B cell (primary cell): ENCODE measurements around the gene CARD9. TPM values are rescaled to one million over a fixed set of nuclear protein-coding genes. Genes with fewer than 3 reads are reported as not detected.

ENCODE experiments used
- ATAC-seq: fragments of 200-7000 bp; cut with Tn5 transposase; one replicate; pipeline ENCODE4 v1.10.0; 2021; ENCODE audit warnings: low read depth, mild to moderate bottlenecking, moderate number of reproducible peaks, moderate library complexity
- CTCF ChIA-PET: fragments of 350-600 bp; sonication (Branson Sonifier 250); formaldehyde crosslinking; loops from one replicate; lab custom pipeline; 2021; ENCODE audit warnings: antibody characterized with exemption, inconsistent platforms; lab: Charles Lee
- POLR2A ChIA-PET: fragments of 350-600 bp; sonication (Branson Sonifier 250); formaldehyde crosslinking; loops from one replicate; lab custom pipeline; 2021; ENCODE audit warnings: antibody characterized with exemption; lab: Charles Lee
- DNase-seq: peaks from one replicate; pipeline ENCODE4 v3.0.0; 2013
- H2AFZ ChIP-seq: 2 replicates; pipeline ENCODE4 v1.6.1; 2012; ENCODE audit warnings: mild to moderate bottlenecking, low read depth, low read length; ENCODE audit not compliant: insufficient read depth, poor library complexity, severe bottlenecking
- H3K27ac ChIP-seq, 2 donors: 1 replicate in 1 of 2; 2 replicates in 1 of 2; pipeline ENCODE4 v1.5.1; 2012 to 2013; ENCODE audit warnings: low read length in 2 of 2, mild to moderate bottlenecking in 2 of 2, moderate library complexity in 1 of 2
- H3K27me3 ChIP-seq, 4 experiments: fragments of 200-600 bp in 1 of 4; sonication (generic) in 1 of 4; replicated peaks in 1 of 4; 1 replicate in 2 of 4; 2 replicates in 2 of 4; pipeline versions ENCODE4 v1.6.1 to v1.7.0; 2013 to 2016; ENCODE audit warnings: low read length in 3 of 4, mild to moderate bottlenecking in 2 of 4, mixed read lengths in 1 of 4, moderate library complexity in 1 of 4; ENCODE audit not compliant: insufficient read depth in 4 of 4, control insufficient read depth in 3 of 4; ENCODE audit errors: control extremely low read depth in 1 of 4
- H3K36me3 ChIP-seq, 2 experiments: replicated peaks in 1 of 2; 1 replicate in 1 of 2; 2 replicates in 1 of 2; pipeline versions ENCODE4 v1.6.1 to v1.7.1; 2013; ENCODE audit warnings: low read length in 1 of 2; ENCODE audit not compliant: insufficient read depth in 2 of 2, control insufficient read depth in 1 of 2; ENCODE audit errors: control extremely low read depth in 1 of 2, extremely low read depth in 1 of 2
- H3K4me1 ChIP-seq, 2 donors: fragments of 200-600 bp in 1 of 2; sonication (generic) in 1 of 2; 1 replicate in 1 of 2; 2 replicates in 1 of 2; pipeline versions ENCODE4 v1.5.1 to v1.6.1; 2013 to 2017; ENCODE audit warnings: low read length in 2 of 2; ENCODE audit not compliant: control insufficient read depth in 2 of 2, insufficient read depth in 2 of 2
- H3K4me2 ChIP-seq: replicated peaks from 2 replicates; pipeline ENCODE3; 2012; ENCODE audit warnings: mild to moderate bottlenecking, low read depth, low read length; ENCODE audit not compliant: poor library complexity, severe bottlenecking
- H3K4me3 ChIP-seq, 5 experiments: fragments of 200-600 bp in 1 of 5; sonication (generic) in 1 of 5; 1 replicate in 3 of 5; 2 replicates in 2 of 5; pipeline versions ENCODE4 v1.5.1 to v1.7.0; 2011 to 2016; ENCODE audit warnings: low read length in 4 of 5, mild to moderate bottlenecking in 4 of 5, low read depth in 2 of 5, control low read depth in 1 of 5, moderate library complexity in 1 of 5; ENCODE audit not compliant: insufficient read depth in 1 of 5; ENCODE audit errors: control extremely low read depth in 1 of 5, extremely low read depth in 1 of 5
- H3K79me2 ChIP-seq: fragments of 200-600 bp; sonication (generic); one replicate; pipeline ENCODE4 v1.6.0; 2016; ENCODE audit warnings: low read length; ENCODE audit not compliant: control insufficient read depth, insufficient read depth
- H3K9ac ChIP-seq: fragments of 200-600 bp; sonication (generic); 2 replicates; pipeline ENCODE4 v1.6.1; 2017; ENCODE audit warnings: mild to moderate bottlenecking, low read length, moderate library complexity
- H3K9me3 ChIP-seq, 3 donors: one replicate each; pipeline versions ENCODE4 v1.6.1 to v1.7.1; 2013; ENCODE audit warnings: low read length in 2 of 3; ENCODE audit not compliant: control insufficient read depth in 2 of 3, insufficient read depth in 1 of 3; ENCODE audit errors: control extremely low read depth in 1 of 3
- H4K20me1 ChIP-seq: 2 replicates; pipeline ENCODE4 v1.6.0; 2012; ENCODE audit warnings: mild to moderate bottlenecking, low read length; ENCODE audit not compliant: insufficient read depth, control insufficient read depth, poor library complexity, severe bottlenecking
- H3K27ac Mint-ChIP-seq: one replicate; pipeline ENCODE4 v1.8.0; 2021; ENCODE audit warnings: mixed read lengths
- H3K27me3 Mint-ChIP-seq: one replicate; pipeline ENCODE4 v1.8.0; 2021; ENCODE audit warnings: mixed read lengths
- H3K4me1 Mint-ChIP-seq: one replicate; pipeline ENCODE4 v1.8.0; 2021; ENCODE audit warnings: mixed read lengths
- H3K4me3 Mint-ChIP-seq: one replicate; pipeline ENCODE4 v1.8.0; 2021; ENCODE audit warnings: mixed read lengths
- H3K9me3 Mint-ChIP-seq: one replicate; pipeline ENCODE4 v1.8.0; 2022; ENCODE audit warnings: mixed read lengths; ENCODE audit not compliant: insufficient read depth
- EZH2 ChIP-seq: IDR thresholded peaks from 2 replicates; pipeline ENCODE4 v1.6.1; 2012; ENCODE audit warnings: borderline replicate concordance, low read depth, mild to moderate bottlenecking, moderate library complexity, low read length; ENCODE audit not compliant: insufficient read depth, poor library complexity, severe bottlenecking
- WGBS: methylation state at CpG from one replicate; pipeline ENCODE4 v1.1.5; 2013; ENCODE audit warnings: missing lambda C conversion rate; ENCODE audit not compliant: insufficient coverage; 5-methylcytosine and 5-hydroxymethylcytosine counted together
- intact Hi-C: fragments of 100-400 bp; cut with micrococcal nuclease; formaldehyde crosslinking; loops from one replicate; pipeline ENCODE4 v1.10.0; 2022
- polyA plus RNA-seq: library from polyadenylated mRNA; depleted of rRNA; stranded (reverse); fragments of >200 nt; gene quantifications from 2 replicates; pipeline ENCODE4 v1.2.3, GENCODE V29; 2012
- total RNA-seq, 2 donors: library from RNA; stranded (reverse); fragments of 120-200 nt in 1 of 2; gene quantifications; 1 replicate in 1 of 2; 2 replicates in 1 of 2; pipeline versions ENCODE4 v1.2.3 to v1.2.4, GENCODE V29; 2013 to 2022
- TF ChIP-seq, protein P1 (sequence below): fragments of 200-600 bp; IDR thresholded peaks from one replicate; pipeline ENCODE4 v1.8.0; 2022; ENCODE audit warnings: antibody characterized with exemption, mild to moderate bottlenecking

CARD9 gene
- total and polyA plus RNA-seq, 2 donors (not counting 1 experiment from before 2014, with no cell fraction given) = 0.57 to 1.1 TPM

DNA sequence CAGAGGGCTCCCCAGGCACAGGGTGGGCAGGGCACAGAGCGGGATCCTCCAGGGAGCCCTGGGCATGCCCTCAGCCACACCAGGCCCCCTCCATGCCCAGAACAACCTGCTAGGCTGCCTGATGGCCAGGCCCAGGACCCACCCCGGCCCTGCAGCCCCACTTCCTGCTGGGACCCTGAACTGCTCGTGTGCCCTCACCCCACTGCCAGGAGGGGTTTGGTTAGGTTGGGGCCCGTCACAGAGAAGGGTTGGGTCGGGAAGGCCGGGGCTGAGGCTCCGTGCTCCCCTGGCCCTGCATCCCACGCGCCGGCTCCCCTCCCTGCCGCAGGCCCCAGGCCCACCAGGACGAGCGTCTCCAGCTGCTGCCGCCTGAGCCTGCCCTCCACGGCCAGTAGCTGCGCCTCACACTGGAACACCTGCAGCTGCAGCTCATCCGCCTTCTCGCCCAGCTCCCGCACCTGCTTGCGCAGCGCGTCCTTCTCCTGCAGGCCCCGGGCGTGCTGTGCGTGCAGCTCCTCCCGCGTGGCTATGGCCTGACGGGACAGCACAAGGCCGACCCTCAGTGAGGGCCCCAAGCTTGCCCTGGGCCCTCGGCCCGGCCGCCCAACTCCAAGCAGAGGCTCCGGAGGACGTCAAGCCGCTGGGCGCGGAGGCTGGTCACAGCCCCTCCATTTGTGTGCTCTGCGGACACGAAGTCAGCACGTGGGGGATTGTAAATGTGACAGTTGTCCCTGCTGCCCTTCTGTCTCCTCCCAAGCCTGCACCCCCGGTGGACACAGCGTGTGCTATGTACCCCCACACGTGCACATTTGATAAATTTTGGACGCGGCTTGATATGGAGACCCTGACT, 5.9 kb downstream of the CARD9 start:
- POLR2A ChIA-PET = no interaction called here
- Histone ChIP-seq H3K27me3 (no peaks in the 10 kb centered on the region), H4K20me1 (peaks cover 4% of the 10 kb centered on the region), H3K4me2 (no peak overlapping the region), H2AFZ (no peak overlapping the region), H3K4me3 (no peak overlapping the region), H3K36me3 (no peaks in the 10 kb centered on the region), H3K9me3 (peaks cover 0 to 10% (median 0%) of the 10 kb centered on the region in 3 donors), H3K4me1 (peaks cover 9 to 15% of the 10 kb centered on the region in 2 donors), H3K79me2 (no peaks in the 10 kb centered on the region), H3K27ac (no peak overlapping the region), H3K9ac (no peak overlapping the region)
- 95% methylated on average over 40 of the region's 45 CpGs for WGBS
- H3K27me3 Mint-ChIP-seq = no peaks in the 10 kb centered on the region
- no peak for TF ChIP-seq EZH2
- peaks cover 10% of the 10 kb centered on the region for H3K4me1 Mint-ChIP-seq
- CTCF ChIA-PET = no interaction called here
- H3K27ac Mint-ChIP-seq = no peak overlapping the region
- H3K4me3 Mint-ChIP-seq = no peak overlapping the region
- no peaks in the 10 kb centered on the region for H3K9me3 Mint-ChIP-seq
- intact Hi-C loops = no loop called here
- ATAC-seq = no peak
- DNase-seq = no peak

DNA sequence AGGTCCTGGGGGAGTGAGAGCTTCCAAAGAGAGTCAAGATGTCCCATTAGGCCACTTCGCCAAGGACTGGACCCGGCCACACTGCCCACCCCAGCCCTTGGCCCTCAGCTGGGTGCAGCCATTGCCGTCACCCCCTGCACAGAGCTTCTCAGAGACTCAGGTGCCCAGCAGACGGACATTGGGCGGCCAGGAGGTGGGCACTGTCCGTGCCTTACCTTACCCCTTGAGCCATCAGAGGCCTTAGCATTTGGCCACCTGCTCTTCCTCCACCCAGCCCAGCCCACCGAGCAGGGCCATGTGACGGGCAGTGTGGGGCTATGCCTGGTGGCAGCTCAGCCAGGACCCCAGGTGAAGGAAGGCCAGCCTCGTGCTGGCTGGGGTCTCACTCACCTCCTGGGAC, 6.6 kb downstream of the CARD9 start:
- no peak overlapping the region for H3K27ac Mint-ChIP-seq
- H3K9me3 Mint-ChIP-seq = no peaks in the 10 kb centered on the region
- WGBS = 91% methylated on average over 9 of the region's 9 CpGs
- no peak overlapping the region for H3K27ac ChIP-seq
- intact Hi-C loops = no loop called here
- H4K20me1 ChIP-seq = peaks cover 11% of the 10 kb centered on the region
- H3K9ac ChIP-seq = no peak overlapping the region
- TF ChIP-seq EZH2 = no peak
- TF ChIP-seq, protein P1, sequence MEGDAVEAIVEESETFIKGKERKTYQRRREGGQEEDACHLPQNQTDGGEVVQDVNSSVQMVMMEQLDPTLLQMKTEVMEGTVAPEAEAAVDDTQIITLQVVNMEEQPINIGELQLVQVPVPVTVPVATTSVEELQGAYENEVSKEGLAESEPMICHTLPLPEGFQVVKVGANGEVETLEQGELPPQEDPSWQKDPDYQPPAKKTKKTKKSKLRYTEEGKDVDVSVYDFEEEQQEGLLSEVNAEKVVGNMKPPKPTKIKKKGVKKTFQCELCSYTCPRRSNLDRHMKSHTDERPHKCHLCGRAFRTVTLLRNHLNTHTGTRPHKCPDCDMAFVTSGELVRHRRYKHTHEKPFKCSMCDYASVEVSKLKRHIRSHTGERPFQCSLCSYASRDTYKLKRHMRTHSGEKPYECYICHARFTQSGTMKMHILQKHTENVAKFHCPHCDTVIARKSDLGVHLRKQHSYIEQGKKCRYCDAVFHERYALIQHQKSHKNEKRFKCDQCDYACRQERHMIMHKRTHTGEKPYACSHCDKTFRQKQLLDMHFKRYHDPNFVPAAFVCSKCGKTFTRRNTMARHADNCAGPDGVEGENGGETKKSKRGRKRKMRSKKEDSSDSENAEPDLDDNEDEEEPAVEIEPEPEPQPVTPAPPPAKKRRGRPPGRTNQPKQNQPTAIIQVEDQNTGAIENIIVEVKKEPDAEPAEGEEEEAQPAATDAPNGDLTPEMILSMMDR = no peak
- peaks cover 0 to 10% (median 0%) of the 10 kb centered on the region in 3 donors for H3K9me3 ChIP-seq
- ChIA-PET CTCF (no interaction called here), POLR2A (interaction anchor here (0.6 kb wide), 1 partner anchor 265 kb away, joined by 3 read pairs; no protein-coding TSS in a partner anchor)
- peaks cover 10% of the 10 kb centered on the region for H3K4me1 Mint-ChIP-seq
- H3K27me3 ChIP-seq = no peaks in the 10 kb centered on the region
- peaks cover 5 to 10% of the 10 kb centered on the region in 2 donors for H3K4me1 ChIP-seq
- no peak overlapping the region for H3K4me3 Mint-ChIP-seq
- no peak overlapping the region for H2AFZ ChIP-seq
- no peak overlapping the region for H3K4me2 ChIP-seq
- DNase-seq (no peak), ATAC-seq (no peak)
- peaks cover 0 to 1% of the 10 kb centered on the region in 2 experiments for H3K36me3 ChIP-seq
- H3K79me2 ChIP-seq = no peaks in the 10 kb centered on the region
- H3K4me3 ChIP-seq = no peak overlapping the region
- no peaks in the 10 kb centered on the region for H3K27me3 Mint-ChIP-seq
